ENCODE results near the gene GARS1.
"Not testable (repeated sequence)": the region's sequence is repeated elsewhere in the genome, so short reads cannot be mapped to it uniquely, and the experiment has no call there.

Gene GARS1

DNA sequence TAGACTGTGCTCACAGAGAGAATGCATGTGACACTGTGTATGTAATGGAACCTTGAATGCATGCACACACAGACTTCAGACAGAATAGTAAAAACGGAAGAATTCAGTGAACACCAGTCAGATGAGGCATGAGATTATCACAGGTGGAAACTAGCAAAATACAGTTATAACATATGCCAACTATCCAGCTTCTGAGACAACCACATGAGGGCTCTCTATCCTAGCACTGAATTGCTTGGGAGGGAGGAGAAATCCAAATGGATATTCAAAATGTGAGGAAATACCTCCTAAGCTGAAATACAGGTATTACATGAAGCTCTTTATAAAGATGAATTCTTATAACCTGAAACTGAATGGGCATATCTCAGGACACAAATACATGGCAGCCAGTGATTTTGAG, 30.6 kb downstream of the GARS1 start:
- no peak for DNase-seq (ENCODE audit: low read depth)

DNA sequence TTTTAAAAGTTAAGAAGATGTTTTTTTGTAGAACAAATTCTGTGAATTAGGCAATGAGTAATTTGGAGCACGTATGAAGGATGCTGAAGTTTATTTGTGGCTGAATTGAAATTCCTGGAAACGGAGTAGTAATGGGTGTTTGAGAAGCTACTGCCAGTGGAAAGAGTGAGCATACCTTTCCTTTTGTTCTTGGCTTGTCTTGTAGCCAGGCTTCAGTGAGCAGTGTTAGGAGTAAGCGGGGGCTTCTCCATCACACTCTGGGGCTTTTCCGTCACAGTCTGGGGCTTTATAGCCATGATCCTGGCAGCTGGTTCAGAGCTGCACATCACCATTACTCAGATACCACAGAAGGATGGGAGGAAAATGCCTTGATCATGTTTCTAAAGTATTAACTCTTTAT, 32.3 kb downstream of the GARS1 start:
- no peak for DNase-seq (ENCODE audit: low read depth)

DNA sequence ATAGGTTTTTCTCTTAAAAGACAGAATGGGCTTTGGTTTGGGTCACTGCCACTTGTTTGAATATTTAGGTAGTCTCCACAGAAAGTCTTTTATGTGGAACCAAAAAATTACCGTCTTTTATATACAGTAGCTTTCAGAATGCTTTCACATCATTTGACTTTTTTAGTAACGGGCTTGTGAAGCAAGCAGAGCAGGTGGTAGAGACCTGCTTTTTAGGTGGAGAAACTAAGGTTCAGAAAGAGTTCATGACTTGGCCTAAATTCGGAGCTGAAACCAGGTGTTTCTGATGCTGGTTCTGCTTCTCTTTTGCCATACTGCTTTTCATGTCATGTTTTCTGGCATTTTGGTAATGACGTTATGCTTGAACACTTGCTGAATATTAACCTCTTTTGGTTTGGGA, 36.3 kb downstream of the GARS1 start:
- no peak for DNase-seq (ENCODE audit: low read depth)

DNA sequence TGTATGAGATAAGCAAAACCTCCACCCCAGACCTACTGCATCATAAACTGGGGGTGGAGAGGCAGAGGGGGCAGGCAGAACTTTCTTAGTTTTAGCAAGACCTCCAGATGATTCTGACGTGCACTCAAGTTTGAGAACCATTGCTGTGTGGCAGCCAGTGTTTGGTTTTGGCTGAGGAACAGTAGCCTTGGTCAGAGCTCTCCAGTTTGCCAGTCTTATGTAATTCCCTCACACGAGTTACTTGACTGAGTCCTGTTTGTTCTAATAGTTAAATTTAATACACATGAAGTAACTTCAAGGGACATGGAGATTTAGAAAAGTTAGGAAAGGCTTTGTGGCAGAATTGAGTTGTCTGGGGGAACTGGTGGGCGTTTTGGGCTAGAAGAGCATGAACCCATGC, 38.5 kb downstream of the GARS1 start:
- DNase-seq (ENCODE audit: low read depth): no peak

DNA sequence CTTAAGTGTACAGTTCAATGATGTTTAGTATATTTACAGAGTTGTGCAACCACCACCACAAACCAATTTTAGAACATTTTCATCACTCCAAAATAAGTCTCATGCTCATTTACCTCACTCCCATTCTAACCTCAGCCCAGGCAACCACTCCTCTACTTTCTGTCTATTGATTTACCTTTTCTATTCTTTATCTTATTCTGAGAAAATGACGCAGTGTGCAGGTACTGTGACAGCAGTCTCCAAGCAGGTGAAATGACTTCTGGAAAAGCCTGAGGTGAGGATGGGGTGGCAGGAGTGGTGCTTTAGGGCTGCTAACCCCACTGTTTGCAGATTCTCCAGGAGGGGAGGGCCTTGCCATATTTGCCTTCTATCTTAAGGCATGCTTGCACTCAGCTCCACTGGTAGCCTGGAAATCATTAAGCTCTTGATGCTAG, 39.5 kb downstream of the GARS1 start:
- DNase-seq (ENCODE audit: low read depth): no peak

DNA sequence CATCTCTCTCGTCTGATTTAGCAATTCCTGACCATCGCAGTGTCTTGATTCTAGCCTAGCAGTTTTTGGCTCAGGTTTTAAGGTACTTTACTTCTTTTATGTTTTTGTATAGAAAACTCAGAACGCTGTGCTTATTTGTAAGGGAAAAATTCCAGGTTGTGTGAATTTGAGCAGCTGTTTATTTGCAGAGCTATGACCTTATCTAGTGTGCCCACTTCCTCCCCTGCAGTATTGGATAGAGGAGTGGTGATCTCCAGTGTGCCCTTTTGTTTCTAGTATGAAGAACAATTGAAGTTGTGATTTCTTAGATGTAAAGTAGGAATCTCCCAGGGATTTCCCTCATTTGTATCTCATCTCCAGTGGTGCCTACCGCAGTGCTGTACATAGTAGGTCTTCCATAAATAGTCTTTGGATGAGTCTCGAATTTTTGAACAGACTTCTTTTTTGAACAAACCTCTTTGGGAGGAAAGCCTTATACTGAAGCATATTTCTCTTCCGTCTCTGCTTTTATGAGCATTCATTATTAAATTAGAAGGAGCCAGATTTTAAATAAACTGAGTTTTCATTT, 40.0 kb downstream of the GARS1 start:
- DNase-seq (ENCODE audit: low read depth): no peak

DNA sequence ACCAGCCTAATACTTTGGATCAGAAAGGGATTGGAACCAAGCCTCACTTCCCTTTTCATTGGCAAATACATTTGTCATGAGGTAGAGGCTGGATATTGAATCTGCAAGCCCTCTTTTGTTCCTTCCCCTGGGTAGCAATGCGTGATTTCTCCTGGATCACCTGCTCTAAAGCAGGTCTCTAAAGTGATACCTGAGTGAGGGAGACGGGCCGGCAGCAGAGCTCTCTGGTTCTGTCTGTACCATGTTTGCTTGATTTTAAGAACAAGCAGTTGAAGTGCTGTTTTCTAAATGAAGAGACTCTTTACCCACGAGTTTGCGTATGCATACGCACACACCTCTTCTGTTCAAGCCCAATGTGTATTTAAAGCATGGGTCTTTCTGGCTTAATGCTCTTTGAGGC, 41.1 kb downstream of the GARS1 start:
- no peak for DNase-seq (ENCODE audit: low read depth)

DNA sequence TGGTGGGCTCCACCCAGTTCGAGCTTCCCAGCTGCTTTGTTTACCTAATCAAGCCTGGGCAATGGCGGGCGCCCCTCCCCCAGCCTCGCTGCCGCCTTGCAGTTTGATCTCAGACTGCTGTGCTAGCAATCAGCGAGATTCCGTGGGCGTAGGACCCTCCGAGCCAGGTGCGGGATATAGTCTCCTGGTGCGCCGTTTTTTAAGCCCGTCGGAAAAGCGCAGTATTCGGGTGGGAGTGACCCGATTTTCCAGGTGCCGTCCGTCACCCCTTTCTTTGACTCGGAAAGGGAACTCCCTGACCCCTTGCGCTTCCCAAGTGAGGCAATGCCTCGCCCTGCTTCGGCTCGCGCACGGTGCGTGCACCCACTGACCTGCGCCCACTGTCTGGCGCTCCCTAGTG, 47.6 kb downstream of the GARS1 start:
- not testable (repeated sequence) for DNase-seq (ENCODE audit: low read depth)

DNA sequence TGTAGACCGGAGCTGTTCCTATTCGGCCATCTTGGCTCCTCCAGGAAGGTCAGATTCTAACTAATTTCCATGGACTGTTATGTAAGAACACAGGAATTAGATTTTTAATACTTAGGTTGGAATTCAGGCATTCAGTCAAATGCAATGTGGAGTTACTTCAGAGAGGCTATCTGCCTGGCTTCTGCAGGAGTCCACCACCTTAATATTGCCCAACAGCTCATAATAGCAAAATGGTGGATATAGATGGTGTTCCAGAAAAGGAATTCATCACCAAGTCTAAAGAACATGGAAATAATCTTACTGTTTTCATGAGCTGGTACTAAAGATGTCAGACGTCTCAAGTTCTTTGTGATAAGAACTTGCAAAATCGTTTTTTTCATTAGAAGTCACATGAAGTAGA, 48.1 kb downstream of the GARS1 start:
- DNase-seq (ENCODE audit: low read depth): no peak

DNA sequence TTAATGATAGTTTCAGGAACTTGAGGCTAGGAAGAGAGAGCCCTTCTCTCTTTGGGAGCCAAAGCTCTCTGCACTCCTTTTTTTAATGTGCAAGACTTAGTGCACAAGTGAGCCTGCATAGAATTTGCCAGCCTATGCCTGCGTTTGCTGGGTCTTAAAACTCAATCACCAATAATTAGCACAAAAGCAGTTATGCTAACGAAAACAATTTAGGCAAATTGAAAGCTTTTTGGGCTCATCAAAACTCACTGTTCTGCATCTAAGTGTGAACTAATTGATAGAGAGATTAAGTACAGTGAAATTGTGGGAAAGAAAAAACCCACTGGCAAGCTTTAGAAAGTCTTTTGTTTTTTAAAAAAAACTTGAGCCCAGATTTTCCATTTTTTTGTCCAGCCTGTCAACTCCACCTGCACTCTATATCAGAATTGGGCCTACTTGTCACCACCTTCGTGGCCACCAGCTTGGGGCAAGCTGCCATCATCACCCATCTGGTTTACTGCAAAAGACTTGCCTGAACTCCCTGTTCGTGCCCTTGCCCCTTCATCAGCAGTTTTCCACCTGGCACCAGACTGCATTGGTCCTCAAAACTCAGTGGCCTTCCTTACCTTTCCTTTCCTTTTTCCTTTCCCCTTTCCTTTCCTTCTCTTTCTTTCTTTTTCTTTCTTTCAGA, 49.7 kb downstream of the GARS1 start:
- DNase-seq (ENCODE audit: low read depth): no peak

DNA sequence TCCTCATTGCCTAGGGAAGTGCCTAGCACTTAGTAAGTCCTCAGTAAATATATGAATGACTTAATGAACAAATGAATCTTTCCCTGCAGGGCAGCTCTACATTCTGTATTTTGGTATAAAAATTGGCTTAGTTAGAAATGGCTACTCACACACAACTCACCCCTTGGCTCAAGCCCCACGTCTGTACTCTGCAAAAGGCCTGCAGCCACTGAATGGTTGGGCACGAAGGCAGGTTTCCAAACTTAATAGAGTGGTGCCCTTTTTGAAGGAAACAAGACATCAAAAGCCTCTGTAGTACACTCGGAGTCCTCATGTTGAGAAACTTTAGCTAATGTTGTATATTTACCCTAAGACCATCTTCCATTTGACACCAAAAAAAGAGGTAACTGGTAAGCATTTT, 51.0 kb downstream of the GARS1 start:
- no peak for DNase-seq (ENCODE audit: low read depth)

DNA sequence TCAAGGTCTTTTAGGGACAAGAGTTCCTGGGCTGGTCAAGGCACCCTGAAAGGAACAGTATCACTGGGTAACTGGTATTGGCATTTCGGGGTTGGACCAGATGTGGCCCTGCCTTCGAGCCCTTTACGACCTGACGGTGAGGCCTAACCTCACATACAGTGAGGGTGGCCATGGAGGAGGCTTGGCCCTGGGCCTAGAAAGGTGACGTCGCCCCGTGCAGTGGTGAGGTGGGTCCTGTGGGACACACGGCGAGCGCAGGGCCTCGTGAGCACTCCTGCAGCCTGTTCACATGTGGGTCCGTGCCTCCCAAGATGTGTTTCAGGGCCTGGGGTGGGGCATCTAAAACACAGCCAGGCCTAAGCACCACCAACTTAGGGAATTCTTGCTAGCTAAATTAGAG, 51.5 kb downstream of the GARS1 start:
- DNase-seq (ENCODE audit: low read depth): no peak

DNA sequence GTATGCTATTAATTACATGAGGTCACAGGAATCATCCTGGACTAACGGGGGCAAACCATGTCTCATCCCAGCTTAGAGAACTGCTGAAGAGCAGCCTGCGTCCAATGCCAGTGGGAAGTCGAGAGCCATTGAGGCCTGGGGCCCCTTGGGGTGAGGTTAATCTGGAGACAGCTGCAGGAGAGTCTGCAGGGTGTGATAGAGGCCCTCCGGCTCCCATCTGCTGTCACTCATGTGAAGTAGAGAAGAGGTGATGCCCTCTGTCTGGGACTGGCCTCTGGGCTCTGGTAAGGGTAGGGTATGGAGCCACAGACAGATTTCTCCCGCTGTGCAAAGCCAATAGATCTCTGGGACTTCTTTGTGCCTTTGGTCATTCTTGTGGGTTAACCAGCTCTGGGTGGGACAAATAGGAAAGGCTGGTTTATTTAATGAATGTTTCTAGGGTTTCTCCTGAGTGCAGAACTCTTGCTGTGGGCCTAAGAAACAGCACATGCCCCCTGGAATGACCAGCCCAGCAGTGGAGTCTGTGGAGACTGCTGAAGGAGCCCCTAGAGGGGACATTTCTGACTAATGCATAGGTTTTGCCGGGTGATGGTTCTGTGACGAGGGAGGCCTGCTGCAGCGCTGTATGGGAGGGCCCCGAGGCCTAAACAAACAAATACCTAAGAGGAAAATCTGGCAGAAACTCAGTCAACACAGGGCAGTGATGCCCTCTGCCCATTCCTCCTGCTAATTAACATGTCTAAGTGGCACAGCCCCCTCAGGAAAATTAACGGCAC, 53.1 kb downstream of the GARS1 start:
- DNase-seq (ENCODE audit: low read depth): no peak

DNA sequence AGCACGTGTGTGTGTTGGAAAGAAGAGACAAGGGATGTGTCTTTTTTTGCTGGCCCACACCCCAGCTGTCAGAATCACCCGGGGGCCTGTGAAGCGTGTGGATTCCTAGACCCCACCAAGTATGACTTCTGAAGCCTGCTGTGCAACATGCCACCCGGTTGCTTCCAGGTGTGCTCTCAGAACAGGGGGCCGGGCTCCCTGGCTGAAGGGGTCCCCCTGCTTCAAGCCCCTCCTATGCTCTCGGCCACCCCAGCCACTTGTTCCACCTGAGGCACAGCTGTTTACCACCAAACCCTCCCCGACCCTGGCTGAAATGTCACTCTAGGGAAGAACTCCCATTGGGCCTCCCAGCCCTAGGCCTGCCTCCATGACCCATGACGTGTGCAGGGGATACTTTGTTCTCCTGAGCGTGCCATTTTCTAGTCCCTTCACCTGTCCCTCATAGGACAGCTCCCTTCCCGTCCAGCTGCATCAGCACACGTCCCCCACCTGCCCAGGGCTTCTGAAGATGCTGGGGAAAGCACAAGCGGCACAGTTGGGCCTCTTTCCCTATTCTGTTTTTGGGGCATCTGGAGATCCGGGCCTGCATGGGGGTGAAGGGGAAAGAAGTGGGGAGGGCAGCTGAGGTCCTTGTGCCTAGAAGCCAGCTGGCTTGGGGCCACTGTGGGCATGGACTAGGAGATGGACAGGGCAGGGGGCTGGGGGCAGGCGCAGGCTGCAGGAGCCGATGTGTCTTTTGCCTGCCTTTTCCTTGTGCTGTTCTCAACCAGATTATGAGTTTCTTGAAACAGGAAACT, 54.3 kb downstream of the GARS1 start:
- no peak for DNase-seq (ENCODE audit: low read depth)

DNA sequence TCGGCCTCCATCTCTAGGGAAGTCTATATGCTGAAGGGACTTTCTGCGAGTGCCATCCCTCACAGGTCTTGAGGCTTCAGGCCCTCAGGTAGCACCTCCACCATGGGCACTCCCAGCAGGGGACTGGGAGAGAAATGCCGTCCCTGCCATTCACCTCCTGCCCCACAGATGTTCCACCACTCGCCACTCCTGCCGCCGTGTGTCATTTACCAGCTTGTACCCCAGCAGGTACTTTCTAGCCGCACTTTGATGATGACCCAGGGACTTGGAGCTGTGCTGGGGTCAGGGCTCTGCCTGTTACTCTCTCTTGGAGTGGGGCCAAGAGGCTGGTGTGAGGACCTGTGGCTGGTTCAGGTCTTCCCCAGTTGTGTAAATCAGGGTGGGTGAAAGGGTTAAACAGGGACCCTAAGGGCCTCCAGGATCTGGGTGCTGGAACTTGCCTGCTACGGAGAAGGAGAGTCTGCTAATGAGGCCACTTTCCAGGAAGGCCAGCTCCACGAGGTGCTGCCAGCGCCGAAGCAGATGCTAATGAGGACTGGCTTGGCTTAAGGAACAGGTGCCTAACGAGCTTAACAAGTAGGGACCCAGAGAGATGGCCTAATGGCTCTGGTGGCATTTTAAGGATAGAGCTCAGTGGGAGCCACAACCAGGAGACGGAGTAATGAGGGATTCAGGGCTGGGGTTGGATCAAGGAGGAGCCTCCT, 55.2 kb downstream of the GARS1 start:
- no peak for DNase-seq (ENCODE audit: low read depth)

DNA sequence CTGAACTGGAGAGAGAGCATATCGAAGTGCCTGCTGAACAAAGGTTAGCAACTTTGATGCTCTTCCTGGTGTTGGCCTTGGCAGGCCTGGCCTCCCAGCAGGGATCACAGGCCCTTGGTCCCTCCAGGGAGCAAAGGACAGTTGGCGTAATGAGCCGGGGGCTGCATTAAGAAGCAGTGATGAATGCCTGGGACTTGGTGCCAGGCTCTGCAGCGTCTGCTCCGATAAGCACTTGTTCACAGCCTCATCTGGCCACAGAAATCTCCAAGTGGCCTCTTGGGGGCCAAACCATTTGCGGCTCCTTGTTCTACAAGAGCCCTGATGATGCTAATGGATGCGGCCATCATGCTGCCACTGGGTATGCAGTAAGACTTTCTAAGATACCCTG, 55.7 kb downstream of the GARS1 start:
- no peak for DNase-seq (ENCODE audit: low read depth)

DNA sequence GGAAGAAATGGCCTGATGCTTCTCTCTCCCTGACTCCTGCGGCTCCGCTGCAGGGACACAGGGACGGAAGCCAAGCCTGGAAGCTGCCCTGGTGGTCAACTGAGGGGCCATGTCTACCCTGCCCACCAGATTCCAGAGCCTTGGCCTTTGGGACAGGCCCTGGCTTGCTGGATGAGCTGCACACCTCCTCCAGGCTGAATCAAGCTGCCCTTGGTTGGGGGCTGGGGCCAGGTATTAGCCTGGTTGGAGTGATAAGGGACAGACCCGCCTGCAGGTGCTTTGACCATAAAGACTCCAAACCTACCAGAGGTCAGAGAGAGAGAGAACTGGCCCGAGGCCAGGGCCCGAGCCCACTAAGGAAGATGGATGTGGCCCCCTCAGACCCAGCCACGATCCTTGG, 57.5 kb downstream of the GARS1 start:
- no peak for DNase-seq (ENCODE audit: low read depth)

DNA sequence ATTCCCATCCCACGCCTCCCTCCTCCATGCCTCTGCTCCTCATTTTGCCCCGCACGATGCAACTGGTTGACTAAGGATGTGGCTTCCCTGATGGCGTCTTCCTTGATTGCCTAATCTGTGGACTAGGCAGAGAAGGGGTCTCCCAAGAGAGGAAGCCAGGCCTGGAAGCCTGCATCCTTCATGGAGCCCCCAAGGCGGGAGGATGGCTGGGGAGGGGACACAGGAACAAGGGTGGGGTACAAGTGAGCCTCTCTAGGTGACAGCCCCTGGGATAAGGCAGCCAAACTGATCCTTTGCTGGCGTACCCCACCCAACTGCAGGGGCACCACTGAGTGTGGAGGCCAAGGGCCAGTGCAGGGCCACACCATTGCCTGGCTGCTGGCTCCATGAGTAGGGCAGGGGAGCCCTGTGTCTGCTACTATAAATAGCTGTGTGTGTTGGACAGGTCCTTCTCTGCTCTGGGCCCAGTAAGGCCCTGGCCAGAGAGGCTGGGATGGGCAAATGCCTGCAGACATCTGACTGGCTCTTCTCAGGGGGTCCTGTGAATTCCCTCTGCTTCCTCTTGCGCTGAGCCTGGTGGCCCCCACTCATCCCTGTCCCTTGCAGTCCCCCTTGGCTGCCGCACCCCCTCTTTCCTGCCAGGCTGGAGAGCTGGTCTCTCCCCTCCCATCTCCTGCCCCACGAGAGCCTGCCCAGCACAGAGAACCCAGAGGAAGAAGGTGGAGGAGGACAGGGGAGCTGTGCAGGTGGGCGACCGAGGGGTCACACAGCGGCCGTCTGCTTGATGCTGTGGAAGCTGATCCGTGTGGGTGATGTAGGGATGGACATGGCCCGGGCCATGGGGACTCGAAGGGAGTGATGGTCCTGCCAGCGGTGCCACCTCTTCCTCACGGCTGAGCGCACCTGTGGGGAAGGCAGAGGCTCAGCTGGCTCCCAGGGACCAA, 58.3 kb downstream of the GARS1 start:
- no peak for DNase-seq (ENCODE audit: low read depth)

DNA sequence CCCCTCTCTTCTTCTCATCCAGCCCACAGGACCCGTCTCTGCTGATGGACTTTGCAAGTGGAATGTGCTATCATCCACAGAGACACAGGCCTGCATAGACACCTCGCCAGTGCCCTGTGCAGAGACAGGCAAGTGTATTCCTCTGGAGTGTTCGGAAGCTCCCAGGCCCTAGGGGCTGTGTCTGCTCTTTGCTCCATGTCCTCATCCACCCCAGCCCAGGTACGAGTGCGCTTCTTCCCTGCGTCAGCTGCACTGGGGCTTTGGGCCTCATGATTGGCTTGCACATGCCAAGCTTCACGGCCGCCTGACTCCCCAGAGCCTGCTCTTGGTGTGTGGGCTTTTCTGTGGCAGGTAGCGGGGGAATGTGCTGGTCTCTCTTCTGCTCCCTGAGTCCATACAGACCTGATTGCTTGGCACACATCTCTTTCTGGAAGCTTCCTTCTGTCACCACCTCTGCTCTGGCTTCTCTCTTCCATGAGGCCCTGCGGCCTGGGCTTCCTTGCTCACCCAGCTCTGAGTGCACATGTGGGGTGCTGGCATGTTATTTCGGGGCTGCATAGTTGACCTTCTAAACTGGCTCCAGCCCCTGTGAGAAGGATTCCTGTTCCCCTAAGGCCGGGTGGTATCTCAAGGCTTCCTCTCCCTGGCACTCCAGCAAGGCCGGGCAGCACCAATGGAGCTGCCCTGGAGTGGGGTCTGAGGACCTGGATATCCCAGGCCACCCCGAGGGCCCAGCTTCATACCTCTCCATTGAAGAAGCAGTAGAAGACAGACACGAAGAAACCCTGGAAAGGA, 59.8 kb downstream of the GARS1 start:
- DNase-seq (ENCODE audit: low read depth): no peak

Data from activated T-helper 9 cell treated with anti-CD3 and anti-CD28 coated beads, Interleukin-2, amount 50 U/mL, for 16 hours (primary cell).